ENCODE data around the gene PPP1R12A.

PPP1R12A gene

DNA sequence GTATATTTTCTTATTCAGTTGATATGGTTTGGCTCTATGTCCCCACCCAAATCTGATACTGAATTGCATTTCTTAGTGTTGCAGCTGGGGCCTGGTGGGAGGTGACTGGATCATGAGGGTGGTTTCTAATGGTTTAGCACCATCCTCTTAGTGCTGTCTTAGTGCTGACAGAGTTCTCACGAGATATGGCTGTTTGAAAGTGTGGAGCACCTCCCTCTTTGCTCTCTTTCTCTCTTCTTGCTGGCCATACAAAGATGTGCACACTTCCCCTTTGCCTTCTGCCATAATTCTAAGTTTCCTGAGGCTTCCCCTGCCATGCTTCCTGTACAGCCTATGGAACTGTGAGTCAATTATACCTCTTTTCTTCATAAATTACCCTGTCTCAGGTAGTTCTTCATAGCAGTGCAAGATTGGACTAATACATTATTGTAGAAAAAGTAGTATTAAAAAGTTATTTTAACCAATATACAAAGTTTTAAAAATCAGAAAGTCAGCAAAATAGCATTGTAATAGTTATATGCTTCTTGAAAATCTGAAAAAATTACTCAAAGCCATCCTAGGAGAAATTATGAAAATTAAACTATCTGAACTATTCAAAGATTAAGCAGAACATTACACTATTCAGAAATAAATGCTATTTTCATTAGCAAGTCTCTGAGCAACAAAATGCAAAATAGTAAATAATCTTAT is 84.1 kb downstream of the PPP1R12A start:
- DNase-seq (ENCODE audit: low spot score) = no peak
- in situ Hi-C loops (cut with MboI; ENCODE audit: low pct_unique_long_range_greater_than_20kb, low sequenced_read_pairs, unreplicated experiment) = no loop called here
- TF ChIP-seq CTCF (IDR thresholded peaks at IDR 0.05; ENCODE audit: extremely low read depth, insufficient read depth, missing control alignments) = no peak

DNA sequence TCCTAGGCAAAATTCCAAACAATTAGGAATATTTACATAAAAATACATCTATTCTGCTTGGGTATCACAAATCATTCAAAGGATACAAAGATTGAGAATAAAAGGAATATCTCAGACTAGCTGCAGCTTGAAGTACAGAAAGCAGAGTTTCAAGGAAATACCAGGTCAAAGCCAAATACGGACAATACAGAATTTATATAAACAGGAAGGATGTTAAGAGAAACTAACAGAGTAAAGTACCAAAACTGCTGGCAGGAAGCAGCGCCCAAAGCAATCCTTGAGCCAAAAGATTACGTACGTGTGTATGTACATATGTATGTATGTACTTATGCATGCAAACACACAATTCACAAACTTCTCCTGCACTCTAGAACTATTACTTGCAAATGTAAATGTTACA is 86.6 kb downstream of the PPP1R12A start:
- in situ Hi-C loops (cut with MboI; ENCODE audit: low pct_unique_long_range_greater_than_20kb, low sequenced_read_pairs, unreplicated experiment) = no loop called here
- DNase-seq (ENCODE audit: low spot score) = no peak
- TF ChIP-seq CTCF (IDR thresholded peaks at IDR 0.05; ENCODE audit: extremely low read depth, insufficient read depth, missing control alignments) = no peak

DNA sequence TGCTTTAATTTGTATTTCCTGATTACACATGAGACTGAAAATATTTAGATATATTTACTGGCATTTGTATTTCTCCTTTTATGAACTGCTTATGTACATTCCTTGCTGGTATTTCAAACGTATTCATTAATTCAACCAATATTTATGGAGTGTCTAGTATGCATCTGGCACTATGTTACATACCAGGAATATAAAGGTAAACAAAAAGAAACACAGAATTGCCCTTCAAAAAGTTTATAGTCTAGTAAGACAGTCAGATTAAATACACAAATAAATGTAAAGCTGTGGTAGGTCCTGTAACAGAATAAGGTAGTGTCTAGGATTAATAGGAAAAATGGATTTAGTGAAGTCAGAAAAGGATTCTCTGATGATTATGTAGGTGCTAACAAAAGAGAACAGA is 87.5 kb downstream of the PPP1R12A start:
- no peak for DNase-seq (ENCODE audit: low spot score)
- no peak for TF ChIP-seq CTCF (IDR thresholded peaks at IDR 0.05; ENCODE audit: extremely low read depth, insufficient read depth, missing control alignments)
- in situ Hi-C loops (cut with MboI; ENCODE audit: low pct_unique_long_range_greater_than_20kb, low sequenced_read_pairs, unreplicated experiment) = no loop called here

GRCh38 chr12:79844693-79845092 is 90.2 kb downstream of the PPP1R12A start:
- in situ Hi-C loops (cut with MboI; ENCODE audit: low pct_unique_long_range_greater_than_20kb, low sequenced_read_pairs, unreplicated experiment) = no loop called here
- DNase-seq (ENCODE audit: low spot score) = no peak
- TF ChIP-seq CTCF (IDR thresholded peaks at IDR 0.05; ENCODE audit: extremely low read depth, insufficient read depth, missing control alignments) = no peak

- in situ Hi-C loops (cut with MboI; ENCODE audit: low pct_unique_long_range_greater_than_20kb, low sequenced_read_pairs, unreplicated experiment) = no loop called here
- TF ChIP-seq CTCF (IDR thresholded peaks at IDR 0.05; ENCODE audit: extremely low read depth, insufficient read depth, missing control alignments) = no peak
- DNase-seq (ENCODE audit: low spot score) = no peak
Observed at GRCh38 chr12:79843978-79844377, 90.9 kb downstream of the PPP1R12A start.

- in situ Hi-C loops (cut with MboI; ENCODE audit: low pct_unique_long_range_greater_than_20kb, low sequenced_read_pairs, unreplicated experiment) = no loop called here
- TF ChIP-seq CTCF (IDR thresholded peaks at IDR 0.05; ENCODE audit: extremely low read depth, insufficient read depth, missing control alignments) = no peak
- DNase-seq (ENCODE audit: low spot score) = no peak
Observed at GRCh38 chr12:79842630-79843029, 92.3 kb downstream of the PPP1R12A start.

Measured in GM13977 (cell line).